H9 (cell line): ENCODE results near the gene SLC4A11. TPM values are rescaled to one million over a fixed set of nuclear protein-coding genes. Genes with fewer than 3 reads are reported as not detected.

ENCODE experiments used
- DNase-seq: peaks from one replicate; pipeline ENCODE4 v3.0.0-alpha.2; 2017
- H2AFZ ChIP-seq: one replicate; pipeline ENCODE4 v1.6.1; 2013; ENCODE audit warnings: mild to moderate bottlenecking, low read length, control low read depth, moderate library complexity
- H2AK5ac ChIP-seq: 2 replicates; pipeline ENCODE4 v1.6.1; 2013; ENCODE audit warnings: low read length, control low read depth, mixed read lengths; ENCODE audit not compliant: insufficient read length
- H2BK120ac ChIP-seq: one replicate; pipeline ENCODE4 v1.6.1; 2013; ENCODE audit warnings: low read depth, mild to moderate bottlenecking, low read length, control low read depth, inconsistent platforms; ENCODE audit not compliant: poor library complexity, severe bottlenecking
- H2BK12ac ChIP-seq: 2 replicates; pipeline ENCODE4 v1.6.1; 2013; ENCODE audit warnings: low read length, control low read depth, mixed read lengths, low read depth; ENCODE audit not compliant: insufficient read length
- H2BK15ac ChIP-seq: 2 replicates; pipeline ENCODE4 v1.6.1; 2013; ENCODE audit warnings: low read depth, low read length, control low read depth
- H2BK20ac ChIP-seq: one replicate; pipeline ENCODE4 v1.6.1; 2013; ENCODE audit warnings: low read depth, mild to moderate bottlenecking, low read length, control low read depth, inconsistent platforms; ENCODE audit not compliant: poor library complexity, severe bottlenecking
- H2BK5ac ChIP-seq: 2 replicates; pipeline ENCODE4 v1.6.1; 2013; ENCODE audit warnings: low read length, control low read depth, mixed read lengths; ENCODE audit not compliant: insufficient read length
- H3K14ac ChIP-seq: 2 replicates; pipeline ENCODE4 v1.6.1; 2013; ENCODE audit warnings: low read length, control low read depth; ENCODE audit not compliant: insufficient read depth
- H3K18ac ChIP-seq: 2 replicates; pipeline ENCODE4 v1.6.1; 2013; ENCODE audit warnings: low read depth, mild to moderate bottlenecking, mixed read lengths, low read length, control low read depth; ENCODE audit not compliant: insufficient read length
- H3K23ac ChIP-seq: 2 replicates; pipeline ENCODE4 v1.6.1; 2013; ENCODE audit warnings: low read length, control low read depth, mixed read lengths, low read depth; ENCODE audit not compliant: insufficient read length
- H3K23me2 ChIP-seq: 2 replicates; pipeline ENCODE4 v1.6.1; 2013; ENCODE audit warnings: low read depth, mild to moderate bottlenecking, mixed read lengths, low read length, control low read depth; ENCODE audit not compliant: insufficient read length, poor library complexity, severe bottlenecking
- H3K27ac ChIP-seq: 2 replicates; pipeline ENCODE4 v1.5.1; 2013; ENCODE audit warnings: low read length, control low read depth, mixed read lengths, low read depth; ENCODE audit not compliant: insufficient read length
- H3K27me3 ChIP-seq: 2 replicates; pipeline ENCODE4 v1.6.1; 2013; ENCODE audit warnings: low read length, control low read depth, inconsistent platforms; ENCODE audit not compliant: insufficient read depth
- H3K4ac ChIP-seq: 2 replicates; pipeline ENCODE4 v1.6.1; 2013; ENCODE audit warnings: low read depth, mild to moderate bottlenecking, control low read depth, inconsistent platforms, low read length, moderate library complexity
- H3K4me1 ChIP-seq: 2 replicates; pipeline ENCODE4 v1.6.1; 2013; ENCODE audit warnings: low read length, control low read depth, inconsistent platforms; ENCODE audit not compliant: insufficient read depth
- H3K4me2 ChIP-seq: 2 replicates; pipeline ENCODE4 v1.6.1; 2013; ENCODE audit warnings: low read length, control low read depth, mixed read lengths; ENCODE audit not compliant: insufficient read length, insufficient read depth
- H3K56ac ChIP-seq: 2 replicates; pipeline ENCODE4 v1.6.1; 2013; ENCODE audit warnings: low read depth, mild to moderate bottlenecking, mixed read lengths, low read length, control low read depth; ENCODE audit not compliant: insufficient read length
- H3K79me1 ChIP-seq: 2 replicates; pipeline ENCODE4 v1.6.1; 2013; ENCODE audit warnings: low read depth, mild to moderate bottlenecking, moderate library complexity, low read length, control low read depth, inconsistent platforms; ENCODE audit not compliant: insufficient read depth, poor library complexity, severe bottlenecking
- H3K79me2 ChIP-seq: 2 replicates; pipeline ENCODE4 v1.6.1; 2013; ENCODE audit warnings: low read length, control low read depth, inconsistent platforms; ENCODE audit not compliant: insufficient read depth
- H3K9ac ChIP-seq: 2 replicates; pipeline ENCODE4 v1.6.1; 2013; ENCODE audit warnings: low read length, control low read depth, mixed read lengths; ENCODE audit not compliant: insufficient read length; ENCODE audit errors: extremely low read depth
- H3K9me3 ChIP-seq: one replicate; pipeline ENCODE4 v1.6.1; 2013; ENCODE audit warnings: low read depth, low read length, inconsistent platforms; ENCODE audit not compliant: control insufficient read depth
- H3T11ph ChIP-seq: one replicate; pipeline ENCODE4 v1.6.1; 2013; ENCODE audit warnings: mild to moderate bottlenecking, low read length, control low read depth, inconsistent platforms
- H4K20me1 ChIP-seq: one replicate; pipeline ENCODE4 v1.6.1; 2013; ENCODE audit not compliant: control insufficient read depth, insufficient read length, insufficient read depth
- H4K5ac ChIP-seq: 2 replicates; pipeline ENCODE4 v1.6.1; 2013; ENCODE audit warnings: low read depth, mild to moderate bottlenecking, mixed read lengths, low read length, control low read depth; ENCODE audit not compliant: insufficient read length
- H4K8ac ChIP-seq: replicated peaks from 2 replicates; pipeline ENCODE4 v1.6.1; 2013; ENCODE audit warnings: low read length, control low read depth, mixed read lengths, low read depth; ENCODE audit not compliant: insufficient read length
- H4K91ac ChIP-seq: 2 replicates; pipeline ENCODE4 v1.6.1; 2013; ENCODE audit warnings: low read depth, mild to moderate bottlenecking, moderate library complexity, mixed read lengths, low read length, control low read depth; ENCODE audit not compliant: insufficient read length
- H3K27ac Mint-ChIP-seq, 3 experiments: 2 replicates in 2 of 3; 3 replicates in 1 of 3; pipeline ENCODE4 v1.8.0; 2020 to 2021; ENCODE audit warnings: mixed read lengths in 3 of 3, mild to moderate bottlenecking in 1 of 3, moderate library complexity in 1 of 3
- H3K27me3 Mint-ChIP-seq: 2 replicates; pipeline ENCODE4 v1.8.0; 2021; ENCODE audit warnings: low read depth, mild to moderate bottlenecking, moderate library complexity, mixed read lengths
- H3K36me3 Mint-ChIP-seq, 3 experiments: 2 replicates in 2 of 3; 3 replicates in 1 of 3; pipeline ENCODE4 v1.8.0; 2020 to 2021; ENCODE audit warnings: low read depth in 3 of 3, mixed read lengths in 3 of 3; ENCODE audit not compliant: insufficient read depth in 1 of 3
- H3K4me1 Mint-ChIP-seq, 2 experiments: 2 replicates each; pipeline ENCODE4 v1.8.0; 2020; ENCODE audit warnings: mixed read lengths in 2 of 2
- H3K4me3 Mint-ChIP-seq, 2 experiments: 2 replicates in 1 of 2; 3 replicates in 1 of 2; pipeline ENCODE4 v1.8.0; 2020 to 2021; ENCODE audit warnings: mild to moderate bottlenecking in 2 of 2, mixed read lengths in 2 of 2, moderate library complexity in 1 of 2
- H3K9me3 Mint-ChIP-seq, 2 experiments: 2 replicates in 1 of 2; 3 replicates in 1 of 2; pipeline ENCODE4 v1.8.0; 2020; ENCODE audit warnings: mild to moderate bottlenecking in 2 of 2, mixed read lengths in 2 of 2, moderate library complexity in 1 of 2
- WGBS: extraction: QIAGEN DNeasy Blood & Tissue Kit; methylation state at CpG from one replicate; pipeline ENCODE4 v1.1.7; 2013; ENCODE audit warnings: missing lambda C conversion rate, low lambda C conversion rate, mixed read lengths; ENCODE audit not compliant: insufficient read length; ENCODE audit errors: extremely low coverage; 5-methylcytosine and 5-hydroxymethylcytosine counted together
- total RNA-seq: library from RNA; stranded (reverse); gene quantifications from 2 replicates; pipeline ENCODE4 v1.2.1, GENCODE V29; 2021
- TF ChIP-seq, protein P1 (sequence below): fragments of 200-600 bp; sonication (generic); conservative IDR thresholded peaks from 3 replicates; pipeline ENCODE4 v1.8.0; 2021; ENCODE audit warnings: antibody characterized with exemption, mild to moderate bottlenecking

Gene SLC4A11
- total RNA-seq, 1 experiment from 2014 or later: 29.4 TPM

DNA sequence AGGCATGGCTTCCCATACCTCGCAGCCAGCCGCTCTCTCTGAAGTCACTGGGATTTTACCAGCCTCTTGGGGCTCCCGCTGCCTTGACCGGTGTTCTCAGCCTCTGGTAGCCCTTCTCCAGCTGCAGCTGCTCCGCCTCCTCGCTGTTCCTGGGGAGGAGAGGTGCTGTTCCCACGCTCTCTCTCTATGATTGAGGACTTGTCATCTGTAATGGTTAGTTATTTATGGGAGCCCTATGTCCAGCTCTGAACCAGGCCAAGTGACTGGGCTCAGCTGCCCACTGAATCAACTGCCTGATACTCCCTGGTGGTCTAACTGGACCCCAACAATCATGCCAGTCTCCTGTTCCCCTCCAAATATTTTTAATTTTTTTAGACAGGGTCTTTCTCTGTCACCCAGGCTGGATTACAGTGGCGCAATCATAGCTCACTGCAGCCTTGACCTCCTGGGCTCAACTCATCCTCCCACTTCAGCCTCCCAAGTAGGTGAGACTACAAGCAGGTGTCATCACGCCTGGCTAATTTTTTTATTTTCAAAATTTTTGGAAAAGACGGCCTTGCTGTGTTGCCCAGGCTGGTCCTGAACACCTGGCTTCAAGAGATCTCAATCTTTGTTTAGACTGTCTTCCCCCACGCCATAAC is 4.8 kb upstream of the SLC4A11 start:
- Histone ChIP-seq H3K23me2 (peaks cover 13% of the 10 kb centered on the region), H2BK12ac (no peak overlapping the region), H4K20me1 (no peaks in the 10 kb centered on the region), H4K8ac (no peak overlapping the region), H3K56ac (no peak overlapping the region), H3K9ac (no peak overlapping the region), H3K27ac (no peak overlapping the region), H2AFZ (no peak overlapping the region), H3K4ac (no peak overlapping the region), H3K4me1 (no peaks in the 10 kb centered on the region; the same call in 1 of the 2 replicates), H2BK120ac (no peak overlapping the region), H3T11ph (no peak overlapping the region), H3K4me2 (no peak overlapping the region), H3K27me3 (peaks cover 7% of the 10 kb centered on the region; the same call in 1 of the 2 replicates), H3K9me3 (no peaks in the 10 kb centered on the region), H4K5ac (no peak overlapping the region), H2AK5ac (no peak overlapping the region), H3K23ac (no peak overlapping the region), H3K79me2 (no peaks in the 10 kb centered on the region), H2BK20ac (no peak overlapping the region), H4K91ac (no peak overlapping the region), H3K14ac (no peak overlapping the region), H3K18ac (no peak overlapping the region), H2BK15ac (no peak overlapping the region), H3K79me1 (no peaks in the 10 kb centered on the region), H2BK5ac (no peak overlapping the region)
- H3K27me3 Mint-ChIP-seq: peaks cover 65% of the 10 kb centered on the region
- 0 out of 7 replicates have a peak, but pooled peaks cover 0 to 5% (median 2%) of the 10 kb centered on the region in 3 experiments for H3K36me3 Mint-ChIP-seq
- H3K9me3 Mint-ChIP-seq: no peaks in the 10 kb centered on the region
- H3K27ac Mint-ChIP-seq: no peak overlapping the region
- no CpG with 5 or more reads among the region's 11 CpGs for WGBS
- H3K4me1 Mint-ChIP-seq: peaks cover 23 to 25% of the 10 kb centered on the region in 2 experiments
- DNase-seq: no peak
- no peak overlapping the region for H3K4me3 Mint-ChIP-seq
- TF ChIP-seq, protein P1, sequence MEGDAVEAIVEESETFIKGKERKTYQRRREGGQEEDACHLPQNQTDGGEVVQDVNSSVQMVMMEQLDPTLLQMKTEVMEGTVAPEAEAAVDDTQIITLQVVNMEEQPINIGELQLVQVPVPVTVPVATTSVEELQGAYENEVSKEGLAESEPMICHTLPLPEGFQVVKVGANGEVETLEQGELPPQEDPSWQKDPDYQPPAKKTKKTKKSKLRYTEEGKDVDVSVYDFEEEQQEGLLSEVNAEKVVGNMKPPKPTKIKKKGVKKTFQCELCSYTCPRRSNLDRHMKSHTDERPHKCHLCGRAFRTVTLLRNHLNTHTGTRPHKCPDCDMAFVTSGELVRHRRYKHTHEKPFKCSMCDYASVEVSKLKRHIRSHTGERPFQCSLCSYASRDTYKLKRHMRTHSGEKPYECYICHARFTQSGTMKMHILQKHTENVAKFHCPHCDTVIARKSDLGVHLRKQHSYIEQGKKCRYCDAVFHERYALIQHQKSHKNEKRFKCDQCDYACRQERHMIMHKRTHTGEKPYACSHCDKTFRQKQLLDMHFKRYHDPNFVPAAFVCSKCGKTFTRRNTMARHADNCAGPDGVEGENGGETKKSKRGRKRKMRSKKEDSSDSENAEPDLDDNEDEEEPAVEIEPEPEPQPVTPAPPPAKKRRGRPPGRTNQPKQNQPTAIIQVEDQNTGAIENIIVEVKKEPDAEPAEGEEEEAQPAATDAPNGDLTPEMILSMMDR: no peak
